Common myeloid progenitor, CD34-positive (primary cell): ENCODE data around the gene WDR48.
A peak's percentile ranks its signal among the peaks of the same experiment; 100 is the strongest.

Experiments used
- CTCF ChIA-PET: fragments of 350-600 bp; sonication (Branson Sonifier 250); formaldehyde crosslinking; loops from one replicate; lab custom pipeline; 2021; ENCODE audit warnings: antibody characterized with exemption; lab: Charles Lee
- POLR2A ChIA-PET: fragments of 350-600 bp; sonication (Branson Sonifier 250); formaldehyde crosslinking; loops from one replicate; lab custom pipeline; 2021; ENCODE audit warnings: antibody characterized with exemption; lab: Charles Lee
- DNase-seq, 3 donors: peaks; one replicate each; pipeline versions ENCODE4 v3.0.0 to v3.0.0-alpha.2; 2013
- H3K27ac ChIP-seq, 2 experiments: 1 replicate in 1 of 2; 2 replicates in 1 of 2; pipeline ENCODE4 v1.7.0; 2013; ENCODE audit warnings: inconsistent platforms in 2 of 2, low read length in 2 of 2, mild to moderate bottlenecking in 2 of 2, low read depth in 1 of 2, moderate library complexity in 1 of 2; ENCODE audit not compliant: severe bottlenecking in 2 of 2, insufficient read depth in 1 of 2, poor library complexity in 1 of 2
- H3K27me3 ChIP-seq, 5 experiments: replicated peaks in 2 of 5; 1 replicate in 3 of 5; 2 replicates in 2 of 5; pipeline versions ENCODE4 v1.6.1 to v1.7.0; 2013; ENCODE audit warnings: low read length in 4 of 5, mild to moderate bottlenecking in 2 of 5, moderate library complexity in 2 of 5, inconsistent platforms in 1 of 5; ENCODE audit not compliant: insufficient read depth in 5 of 5, control insufficient read depth in 4 of 5
- H3K36me3 ChIP-seq, 4 experiments: 1 replicate in 2 of 4; 2 replicates in 2 of 4; pipeline versions ENCODE4 v1.6.1 to v1.7.0; 2013; ENCODE audit warnings: low read length in 3 of 4, control low read depth in 1 of 4, mild to moderate bottlenecking in 1 of 4; ENCODE audit not compliant: control insufficient read depth in 4 of 4, insufficient read depth in 4 of 4
- H3K4me1 ChIP-seq, 4 experiments: 1 replicate in 3 of 4; 2 replicates in 1 of 4; pipeline versions ENCODE4 v1.6.1 to v1.7.1; 2013; ENCODE audit warnings: low read length in 3 of 4, mild to moderate bottlenecking in 3 of 4, control low read depth in 1 of 4, inconsistent platforms in 1 of 4, moderate library complexity in 1 of 4; ENCODE audit not compliant: control insufficient read depth in 4 of 4, insufficient read depth in 4 of 4; ENCODE audit errors: control extremely low read depth in 1 of 4
- H3K4me3 ChIP-seq, 7 experiments: 1 replicate in 4 of 7; 2 replicates in 3 of 7; pipeline versions ENCODE4 v1.5.1 to v1.7.0; 2013; ENCODE audit warnings: mild to moderate bottlenecking in 7 of 7, low read length in 6 of 7, moderate library complexity in 6 of 7, inconsistent platforms in 2 of 7, low read depth in 2 of 7, control low read depth in 1 of 7; ENCODE audit not compliant: insufficient read depth in 4 of 7, control insufficient read depth in 1 of 7; ENCODE audit errors: extremely low read depth in 1 of 7
- H3K9me3 ChIP-seq, 5 experiments: 1 replicate in 4 of 5; 2 replicates in 1 of 5; pipeline versions ENCODE4 v1.6.1 to v1.7.1; 2013; ENCODE audit warnings: low read length in 4 of 5, mild to moderate bottlenecking in 2 of 5, inconsistent platforms in 1 of 5, low read depth in 1 of 5, moderate library complexity in 1 of 5; ENCODE audit not compliant: control insufficient read depth in 4 of 5, insufficient read depth in 2 of 5; ENCODE audit errors: control extremely low read depth in 1 of 5
- WGBS: methylation state at CpG from one replicate; pipeline ENCODE4 v1.1.5; 2013; ENCODE audit not compliant: insufficient coverage; 5-methylcytosine and 5-hydroxymethylcytosine counted together

The WDR48 gene

GRCh38 chr3:39094851-39095677, 43.2 kb downstream of the WDR48 start:
- H3K4me3 ChIP-seq: no peak overlapping the region
- no peaks in the 10 kb centered on the region for H3K27me3 ChIP-seq
- 100% methylated on average over 4 of the region's 7 CpGs for WGBS
- no peaks in the 10 kb centered on the region for H3K9me3 ChIP-seq
- H3K4me1 ChIP-seq: no peaks in the 10 kb centered on the region
- DNase-seq: peak in 1 of 3 donors; percentile 10
- POLR2A ChIA-PET: no interaction called here
- peaks cover 30 to 95% (median 67%) of the 10 kb centered on the region in 4 experiments for H3K36me3 ChIP-seq
- CTCF ChIA-PET: interaction anchor here (0.5 to 2.1 kb wide), 5 partner anchors 11 to 193 kb away, joined by 3 to 9 read pairs (median 3); no protein-coding TSS in a partner anchor
- H3K27ac ChIP-seq: no peak overlapping the region

GRCh38 chr3:39095778-39096177, 44.0 kb downstream of the WDR48 start:
- no peak overlapping the region for H3K27ac ChIP-seq
- H3K4me3 ChIP-seq: no peak overlapping the region
- no peaks in the 10 kb centered on the region for H3K27me3 ChIP-seq
- ChIA-PET POLR2A (no interaction called here), CTCF (interaction anchor here (0.5 to 2.1 kb wide), 5 partner anchors 15 to 192 kb away, joined by 3 to 9 read pairs (median 4); no protein-coding TSS in a partner anchor)
- WGBS: 90% methylated on average over 3 of the region's 3 CpGs
- H3K36me3 ChIP-seq: peaks cover 30 to 99% (median 71%) of the 10 kb centered on the region in 4 experiments
- no peaks in the 10 kb centered on the region for H3K4me1 ChIP-seq
- no peaks in the 10 kb centered on the region for H3K9me3 ChIP-seq
- DNase-seq: no peak

GRCh38 chr3:39096775-39097174, 45.0 kb downstream of the WDR48 start:
- POLR2A ChIA-PET: interaction anchor here (0.7 kb wide), 1 partner anchor 8 kb away, joined by 4 read pairs; no protein-coding TSS in a partner anchor
- DNase-seq: no peak
- CTCF ChIA-PET: interaction anchor here (0.9 to 2.0 kb wide), 4 partner anchors 8 to 195 kb away, joined by 3 to 9 read pairs (median 4); no protein-coding TSS in a partner anchor
- no peaks in the 10 kb centered on the region for H3K9me3 ChIP-seq
- H3K27me3 ChIP-seq: no peaks in the 10 kb centered on the region
- H3K4me1 ChIP-seq: no peaks in the 10 kb centered on the region
- 89% methylated on average over 3 of the region's 3 CpGs for WGBS
- peaks cover 30 to 91% (median 68%) of the 10 kb centered on the region in 4 experiments for H3K36me3 ChIP-seq
- H3K27ac ChIP-seq: no peak overlapping the region
- no peak overlapping the region for H3K4me3 ChIP-seq

GRCh38 chr3:39097716-39098472, 46.1 kb downstream of the WDR48 start:
- H3K27ac ChIP-seq: no peak overlapping the region
- CTCF ChIA-PET: interaction anchor here (1.4 to 2.0 kb wide), 2 partner anchors 190 to 194 kb away, joined by 3 to 9 read pairs; no protein-coding TSS in a partner anchor

GRCh38 chr3:39098473-39099000, 46.7 kb downstream of the WDR48 start:
- H3K27me3 ChIP-seq: no peaks in the 10 kb centered on the region
- no peak overlapping the region for H3K4me3 ChIP-seq
- ChIA-PET POLR2A (no interaction called here), CTCF (no interaction called here)
- no peak overlapping the region for H3K27ac ChIP-seq
- no peak for DNase-seq
- peaks cover 23 to 81% (median 60%) of the 10 kb centered on the region in 4 experiments for H3K36me3 ChIP-seq
- 96% methylated on average over 8 of the region's 8 CpGs for WGBS
- H3K9me3 ChIP-seq: no peaks in the 10 kb centered on the region
- H3K4me1 ChIP-seq: no peaks in the 10 kb centered on the region

More at GRCh38 chr3:39097716-39098472, 46.1 kb downstream of the WDR48 start:
- Histone ChIP-seq H3K9me3 (no peaks in the 10 kb centered on the region), H3K4me1 (no peaks in the 10 kb centered on the region), H3K36me3 (peaks cover 25 to 84% (median 63%) of the 10 kb centered on the region in 4 experiments), H3K27me3 (no peaks in the 10 kb centered on the region), H3K4me3 (no peak overlapping the region)
- 100% methylated on average over 5 of the region's 8 CpGs for WGBS
- no peak for DNase-seq
- POLR2A ChIA-PET: interaction anchor here (0.7 kb wide), 1 partner anchor 10 kb away, joined by 4 read pairs; no protein-coding TSS in a partner anchor

DNA sequence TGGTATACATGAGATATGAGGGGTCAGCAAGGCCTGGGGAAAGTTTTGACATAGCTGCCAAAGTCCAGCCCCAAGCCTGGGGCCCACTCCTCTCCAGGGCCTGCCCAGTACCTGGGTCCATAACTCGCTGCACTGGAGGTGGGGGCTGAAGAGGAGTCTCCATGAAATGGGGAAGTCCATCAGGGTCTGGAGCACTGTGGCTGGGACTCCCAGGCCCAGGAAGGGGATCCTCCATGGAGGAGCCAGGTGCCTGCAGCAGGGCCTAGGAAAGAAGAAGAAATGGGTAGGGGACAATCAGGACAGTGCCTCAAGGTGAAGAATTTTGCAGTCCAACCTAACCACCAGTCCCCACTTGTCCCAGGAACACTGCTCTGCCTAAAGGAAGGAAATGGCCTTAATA, 47.4 kb downstream of the WDR48 start:
- CTCF ChIA-PET: no interaction called here
- Histone ChIP-seq H3K27me3 (no peaks in the 10 kb centered on the region), H3K27ac (no peak overlapping the region), H3K9me3 (no peaks in the 10 kb centered on the region), H3K4me3 (no peak overlapping the region), H3K4me1 (no peaks in the 10 kb centered on the region), H3K36me3 (peaks cover 23 to 74% (median 56%) of the 10 kb centered on the region in 4 experiments)
- WGBS: no CpG with 5 or more reads among the region's 1 CpG
- DNase-seq: no peak
- POLR2A ChIA-PET: no interaction called here
